ENCODE measurements around the gene PHACTR1.

PHACTR1 gene

GRCh38 chr6:13074415-13075140, 358.0 kb downstream of the PHACTR1 start:
- DNase-seq (ENCODE audit: low read depth) = no peak

DNA sequence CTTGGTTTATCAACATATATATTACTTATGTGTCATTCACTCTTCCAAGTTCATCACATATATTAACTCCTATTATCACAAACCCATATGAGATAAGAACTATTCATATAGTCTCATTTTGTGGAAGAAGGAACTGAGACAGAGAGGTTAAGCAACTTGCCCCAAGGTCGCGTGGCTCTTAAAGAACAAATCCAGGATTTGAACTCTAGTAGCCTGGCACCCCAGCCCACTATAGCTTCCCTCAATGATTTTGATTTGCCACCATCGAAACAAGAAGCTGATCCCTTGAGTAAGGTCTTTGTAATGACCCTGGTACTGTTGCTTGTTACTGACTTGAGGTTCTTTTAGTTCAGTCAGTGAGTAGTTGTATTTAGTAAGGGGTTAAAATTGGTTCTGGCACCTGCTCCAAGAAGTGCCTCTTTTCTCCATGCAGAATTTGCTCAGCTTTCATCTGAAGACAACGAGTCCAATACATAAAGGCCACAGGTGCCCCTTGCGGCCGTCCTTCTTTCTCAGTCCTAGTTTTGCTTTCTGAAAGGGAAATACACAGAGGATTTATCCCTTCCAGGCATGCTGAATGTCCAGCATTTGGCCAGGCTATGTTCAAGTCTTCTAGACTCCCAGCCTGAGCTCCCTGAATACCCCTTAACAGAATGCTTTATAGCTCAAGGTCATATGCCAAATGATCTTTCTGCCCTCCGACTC, 358.7 kb downstream of the PHACTR1 start:
- no peak for DNase-seq (ENCODE audit: low read depth)

DNA sequence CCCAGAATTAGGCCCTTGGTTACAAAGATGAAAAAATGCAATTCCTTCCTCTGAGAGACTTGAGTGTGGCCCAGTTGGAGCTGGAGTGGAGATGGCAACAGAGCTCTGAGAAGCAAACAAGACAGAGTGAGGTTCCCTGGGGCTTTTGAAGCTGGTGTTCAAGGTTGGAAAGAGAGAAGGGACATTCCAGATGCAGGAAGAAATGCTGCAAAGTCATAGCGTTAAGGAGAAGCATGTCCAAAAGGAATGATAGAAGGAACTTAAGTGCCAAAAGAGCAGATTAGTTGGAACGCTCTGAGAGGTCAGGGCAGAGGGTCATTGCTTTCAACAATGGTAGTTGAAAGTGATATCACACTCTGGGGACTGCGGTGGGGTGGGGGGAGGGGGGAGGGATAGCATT, 360.0 kb downstream of the PHACTR1 start:
- DNase-seq (ENCODE audit: low read depth) = no peak

DNA sequence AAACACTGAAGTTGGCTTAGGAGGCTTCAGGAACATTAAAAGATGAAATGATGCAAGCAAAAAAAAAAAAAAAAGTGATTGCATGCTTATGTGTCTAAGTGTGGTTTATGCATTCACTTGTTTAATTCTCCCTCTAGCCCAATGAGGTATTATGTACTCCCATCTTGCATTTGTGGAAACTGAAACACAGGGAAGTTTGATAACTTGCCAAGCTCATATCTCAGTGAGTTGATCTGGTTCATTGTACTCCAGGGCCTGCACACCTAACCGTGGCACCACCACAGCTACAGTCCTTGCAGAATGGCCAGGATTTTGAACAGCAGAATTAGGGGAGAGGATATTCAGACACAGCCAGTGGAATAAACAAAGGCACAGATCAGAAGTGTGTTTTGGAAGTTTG, 360.6 kb downstream of the PHACTR1 start:
- no peak for DNase-seq (ENCODE audit: low read depth)

DNA sequence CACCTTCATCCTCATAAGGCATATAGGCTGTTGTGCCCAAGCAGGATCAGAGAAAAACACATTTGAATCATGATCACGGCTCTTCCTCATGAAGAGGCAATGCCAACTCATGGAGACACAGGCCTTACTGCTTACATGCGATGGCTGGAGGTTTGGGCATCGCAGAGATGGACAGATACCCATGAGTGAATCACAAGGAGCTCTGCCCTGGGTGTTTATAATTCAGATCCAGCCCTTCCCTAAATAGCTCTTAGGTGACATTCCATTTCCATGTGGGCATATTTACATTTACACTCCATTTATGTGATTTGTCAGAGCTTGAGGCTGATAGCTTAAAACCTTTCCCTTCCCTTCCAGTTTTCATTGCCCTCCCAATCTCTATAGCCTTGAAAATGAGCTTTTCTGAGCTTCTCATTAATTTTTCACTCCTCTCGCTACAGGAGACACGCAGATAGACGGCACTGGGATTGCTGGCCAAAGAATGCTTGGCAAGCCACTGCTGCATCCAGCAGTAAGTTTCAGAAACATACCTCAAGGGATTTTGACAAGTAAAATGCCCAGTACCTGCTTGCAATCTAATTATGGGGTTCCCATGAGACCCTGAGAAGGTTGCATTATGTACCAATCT, 362.6 kb downstream of the PHACTR1 start:
- no peak for DNase-seq (ENCODE audit: low read depth)

- no peak for DNase-seq (ENCODE audit: low read depth)
These were observed 364.1 kb downstream of the PHACTR1 start for GRCh38 chr6:13080462-13081188.

GRCh38 chr6:13081189-13081563, 364.6 kb downstream of the PHACTR1 start:
- no peak for DNase-seq (ENCODE audit: low read depth)

- DNase-seq (ENCODE audit: low read depth) = no peak
These were observed 372.9 kb downstream of the PHACTR1 start for GRCh38 chr6:13089296-13089994.

GRCh38 chr6:13091192-13091591, 374.6 kb downstream of the PHACTR1 start:
- no peak for DNase-seq (ENCODE audit: low read depth)

- no peak for DNase-seq (ENCODE audit: low read depth)
These were observed 378.3 kb downstream of the PHACTR1 start for GRCh38 chr6:13094781-13095425.

DNA sequence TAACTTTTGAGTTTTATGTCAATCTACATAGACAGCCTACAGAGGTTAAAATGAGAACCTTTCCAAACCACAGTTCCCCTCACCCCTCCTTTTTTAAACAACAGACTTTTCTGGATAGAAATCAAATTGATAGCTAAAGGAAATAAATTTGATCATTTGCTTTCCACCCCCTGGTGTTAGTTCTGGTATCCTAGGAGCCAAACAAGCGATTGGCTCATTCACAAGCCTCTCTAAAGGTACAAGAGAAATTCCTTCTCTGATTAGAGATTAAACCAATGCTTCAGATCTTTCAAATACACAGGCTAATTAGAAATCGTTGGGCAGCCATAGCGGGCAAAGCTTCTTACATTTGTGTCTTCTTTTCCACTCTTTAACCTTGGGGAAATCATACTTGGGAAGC, 379.5 kb downstream of the PHACTR1 start:
- DNase-seq (ENCODE audit: low read depth) = no peak

DNA sequence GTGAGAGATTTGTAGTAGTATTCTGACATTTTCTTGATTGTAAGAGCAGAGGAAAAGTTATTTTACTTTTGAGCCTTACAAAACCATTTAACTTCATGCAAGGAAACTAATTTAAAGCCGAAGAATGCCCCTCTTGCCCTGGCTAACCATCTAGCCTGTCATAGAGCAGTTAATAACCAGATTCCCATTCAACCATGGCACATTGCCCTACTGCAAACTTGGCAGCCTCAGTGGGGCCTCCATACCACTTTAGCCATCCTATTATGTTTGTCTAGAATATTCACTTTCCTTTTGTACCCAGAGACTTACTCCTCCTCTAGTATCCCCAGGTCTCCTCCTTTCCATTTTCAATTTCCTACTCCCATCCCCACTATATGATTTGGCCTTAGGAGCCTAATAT, 380.9 kb downstream of the PHACTR1 start:
- no peak for DNase-seq (ENCODE audit: low read depth)

- no peak for DNase-seq (ENCODE audit: low read depth)
These were observed 381.4 kb downstream of the PHACTR1 start for GRCh38 chr6:13098006-13098405.

DNA sequence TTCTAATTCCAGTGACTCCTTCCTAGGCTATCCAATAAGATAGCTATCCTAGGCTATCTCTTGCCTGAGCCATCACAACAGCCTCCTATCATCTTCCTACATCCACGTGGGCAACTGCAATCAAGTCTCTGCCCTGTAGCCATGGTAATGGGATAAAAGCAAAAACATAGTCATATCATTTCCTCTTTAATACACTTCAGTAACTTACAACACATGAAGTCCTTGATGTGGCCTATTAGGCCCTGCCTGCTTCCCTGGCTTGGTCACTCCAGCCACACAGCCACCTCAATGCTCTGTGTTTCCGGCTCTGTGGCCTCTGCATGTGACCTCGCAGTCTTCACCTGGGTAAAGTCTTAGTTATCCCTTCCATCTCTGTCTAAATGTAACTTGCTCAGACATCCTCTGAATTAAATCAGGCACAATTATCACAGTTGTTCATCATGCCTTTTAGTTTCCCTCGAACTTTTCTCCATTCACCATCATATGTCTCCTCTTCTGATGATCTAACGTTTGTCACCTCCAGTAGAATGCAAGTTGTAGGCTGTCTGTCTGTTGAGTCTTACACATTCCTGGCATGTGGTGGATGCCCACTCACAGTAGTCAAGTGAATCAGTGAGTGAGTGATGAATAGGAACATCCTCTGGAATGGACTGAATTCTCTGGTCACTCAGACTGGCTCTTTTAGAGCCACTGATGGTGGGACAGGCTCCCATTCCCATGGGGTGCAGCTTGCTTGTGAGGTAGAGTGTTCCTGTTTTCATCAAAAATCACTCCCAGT, 382.4 kb downstream of the PHACTR1 start:
- no peak for DNase-seq (ENCODE audit: low read depth)

DNA sequence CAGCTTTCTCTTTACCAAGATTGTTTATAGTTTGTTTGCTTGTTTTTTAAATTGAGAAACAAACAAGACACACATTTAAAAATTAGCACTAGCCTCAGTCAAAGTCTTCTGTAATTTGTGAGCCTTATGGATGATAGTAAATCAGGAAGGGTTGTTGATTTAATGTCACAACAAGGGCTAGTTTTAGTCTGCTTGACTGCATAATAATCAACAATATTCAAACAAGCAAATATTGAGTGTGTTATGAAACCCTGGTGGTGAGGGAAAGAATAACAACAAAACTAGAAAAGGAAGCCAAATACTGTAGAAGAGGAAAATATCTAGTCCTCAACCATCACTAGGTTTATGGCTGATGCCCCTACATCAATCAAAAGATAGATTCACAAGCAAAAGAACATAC, 383.2 kb downstream of the PHACTR1 start:
- DNase-seq (ENCODE audit: low read depth) = no peak

- DNase-seq (ENCODE audit: low read depth) = no peak
These were observed 384.8 kb downstream of the PHACTR1 start for GRCh38 chr6:13101409-13101808.

DNA sequence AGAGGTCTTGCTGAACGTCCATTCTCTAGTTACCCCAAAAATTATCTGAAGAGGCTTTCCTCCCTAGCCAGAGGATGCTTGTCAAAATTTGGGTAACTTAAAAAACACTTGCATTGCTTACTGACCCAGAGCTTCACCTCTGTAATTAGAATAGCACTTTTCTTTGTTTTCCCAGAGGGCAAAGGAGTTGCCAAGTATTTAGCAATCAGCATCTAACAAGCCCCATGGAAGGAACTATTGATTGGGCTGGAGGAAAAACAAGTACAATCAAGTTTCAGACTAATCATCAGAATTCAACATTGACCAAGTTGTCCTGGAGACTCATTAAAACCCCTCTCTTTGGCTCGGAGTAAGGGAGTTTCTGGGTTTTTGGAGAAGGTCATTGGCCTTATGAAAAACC, 385.4 kb downstream of the PHACTR1 start:
- no peak for DNase-seq (ENCODE audit: low read depth)

- DNase-seq (ENCODE audit: low read depth) = no peak
These were observed 386.6 kb downstream of the PHACTR1 start for GRCh38 chr6:13103169-13103568.

DNA sequence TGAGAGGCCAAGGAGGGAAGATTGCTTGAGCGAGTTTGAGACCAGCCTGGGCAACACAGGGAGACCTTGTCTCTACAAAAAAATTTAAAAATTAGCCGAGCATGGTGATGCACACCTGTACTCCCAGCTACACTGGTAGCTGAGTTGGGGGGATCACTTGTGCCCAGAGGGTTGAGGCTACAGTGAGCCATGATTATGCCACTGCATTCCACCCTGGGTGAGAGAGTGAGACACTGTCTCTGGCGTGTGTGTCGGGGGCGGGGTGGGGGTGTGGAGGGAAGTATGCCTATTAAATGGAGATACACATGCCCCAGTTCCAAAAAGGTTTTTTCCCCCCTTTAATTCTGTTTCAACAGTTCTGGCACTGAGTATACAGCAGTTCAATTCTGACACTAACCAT, 388.6 kb downstream of the PHACTR1 start:
- DNase-seq (ENCODE audit: low read depth) = no peak

DNA sequence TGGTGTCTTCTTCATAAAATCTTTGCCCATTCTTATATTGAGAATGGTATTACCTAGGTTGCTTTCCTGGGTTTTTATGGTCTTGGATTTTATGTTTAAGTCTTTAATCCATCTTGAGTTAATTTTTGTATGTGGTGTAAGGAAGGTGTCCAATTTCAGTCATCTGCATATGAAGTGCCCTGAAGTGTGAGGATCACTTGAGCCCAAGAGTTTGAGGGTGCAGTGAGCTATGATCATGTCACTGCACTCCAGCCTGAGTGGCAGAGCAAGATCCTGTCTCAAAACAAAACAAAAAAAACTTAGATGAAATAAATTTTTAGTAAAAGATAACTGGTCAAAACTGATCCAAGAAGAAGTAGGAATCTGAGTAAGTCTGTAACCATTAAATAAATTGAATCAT, 396.4 kb downstream of the PHACTR1 start:
- DNase-seq (ENCODE audit: low read depth) = no peak

DNA sequence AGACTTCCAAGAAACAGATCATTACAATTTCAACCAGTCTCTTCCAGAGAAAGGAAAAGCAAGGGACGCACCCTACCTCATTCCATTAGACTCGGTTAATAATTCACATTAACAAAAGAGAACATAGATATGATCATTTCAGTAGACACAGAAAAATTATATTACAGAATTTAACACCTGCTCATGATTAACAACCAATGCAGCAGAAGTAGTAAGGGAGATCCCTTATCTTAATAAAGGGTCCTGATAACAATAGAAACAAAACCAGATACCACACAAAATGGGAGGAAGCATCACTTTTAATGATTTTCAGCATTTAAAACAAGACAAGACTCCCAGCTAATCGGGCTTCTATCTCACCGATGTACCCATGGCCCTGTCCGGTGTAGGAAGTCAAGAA, 396.8 kb downstream of the PHACTR1 start:
- DNase-seq (ENCODE audit: low read depth) = no peak

All from stimulated activated CD8-positive, alpha-beta memory T cell treated with anti-CD3 and anti-CD28 coated beads, Interleukin-15, amount 100 ng/mL, for 24 hours (primary cell).